Hematopoietic multipotent progenitor cell treated with erythropoietin and hydrocortisone succinate and interleukin-3 and kit ligand, for 6 days (in vitro differentiated cells): ENCODE measurements around the gene EML1.
A peak's percentile ranks its signal among the peaks of the same experiment; 100 is the strongest.

Source experiments
- DNase-seq: peaks from one replicate; pipeline ENCODE4 v3.0.0-alpha.2; 2015

Gene EML1

GRCh38 chr14:99831903-99832685, 38.9 kb downstream of the EML1 start:
- no peak for DNase-seq

DNA sequence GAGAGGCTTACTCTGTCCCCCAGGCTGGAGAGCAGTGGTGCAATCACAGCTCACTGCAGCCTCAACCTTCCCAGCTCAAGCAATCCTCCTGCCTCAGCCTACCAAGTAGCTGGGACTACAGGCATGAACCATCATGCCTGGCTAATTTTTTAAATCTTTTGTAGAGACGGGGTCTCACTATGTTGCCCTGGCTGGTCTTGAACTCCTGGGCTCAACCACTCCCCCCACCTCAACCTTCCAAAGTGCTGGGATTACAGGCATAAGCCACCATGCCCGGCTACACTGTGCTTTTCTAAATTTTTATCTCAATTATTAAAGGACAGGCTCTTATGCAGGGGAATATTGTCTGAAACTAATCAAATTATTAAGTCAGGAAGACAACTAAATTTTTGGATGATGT, 44.6 kb downstream of the EML1 start:
- no peak for DNase-seq

DNA sequence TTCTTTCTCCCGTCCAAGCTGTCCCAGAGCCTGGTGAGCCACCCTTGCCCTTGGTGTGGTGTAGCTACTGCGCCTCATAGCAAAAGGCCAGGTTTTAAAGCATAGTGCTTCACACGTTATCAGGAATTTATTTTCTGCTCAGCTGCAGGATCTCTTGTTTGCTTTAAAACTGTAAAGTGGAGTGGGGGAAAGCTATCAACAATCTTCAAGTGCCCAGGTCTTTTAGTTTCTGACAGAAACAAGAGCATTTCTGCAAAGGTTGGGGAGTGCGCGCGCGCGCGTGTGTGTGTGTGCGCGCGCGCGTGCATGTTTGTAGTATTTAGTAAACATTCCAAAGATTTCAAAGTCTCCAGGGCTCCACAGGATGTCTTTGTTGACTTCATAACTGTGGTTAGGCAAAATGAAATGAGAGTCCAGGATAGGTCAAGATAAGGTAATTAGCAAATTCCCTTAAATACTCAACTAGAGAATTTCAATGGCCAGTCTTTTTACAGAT, 45.5 kb downstream of the EML1 start:
- no peak for DNase-seq

GRCh38 chr14:99839696-99840095, 46.5 kb downstream of the EML1 start:
- no peak for DNase-seq

DNA sequence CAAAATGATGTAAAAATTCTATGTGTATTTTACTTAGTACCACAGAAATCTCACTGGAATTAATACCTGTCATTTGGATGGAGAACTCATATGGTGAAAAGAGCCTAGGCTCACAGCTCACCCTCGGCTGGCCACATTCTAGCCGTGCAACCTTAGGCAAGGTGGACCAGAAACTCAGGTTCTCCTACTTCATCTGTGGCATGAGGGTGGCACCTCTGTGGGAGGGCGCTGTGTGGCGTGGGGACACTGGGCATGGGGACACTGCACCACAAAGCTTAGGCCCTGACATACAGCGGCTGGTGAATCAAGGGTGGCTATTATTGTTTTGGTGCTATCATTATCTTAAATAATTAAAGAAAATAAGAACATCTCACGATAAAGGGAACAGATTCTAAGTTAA, 47.1 kb downstream of the EML1 start:
- no peak for DNase-seq

DNA sequence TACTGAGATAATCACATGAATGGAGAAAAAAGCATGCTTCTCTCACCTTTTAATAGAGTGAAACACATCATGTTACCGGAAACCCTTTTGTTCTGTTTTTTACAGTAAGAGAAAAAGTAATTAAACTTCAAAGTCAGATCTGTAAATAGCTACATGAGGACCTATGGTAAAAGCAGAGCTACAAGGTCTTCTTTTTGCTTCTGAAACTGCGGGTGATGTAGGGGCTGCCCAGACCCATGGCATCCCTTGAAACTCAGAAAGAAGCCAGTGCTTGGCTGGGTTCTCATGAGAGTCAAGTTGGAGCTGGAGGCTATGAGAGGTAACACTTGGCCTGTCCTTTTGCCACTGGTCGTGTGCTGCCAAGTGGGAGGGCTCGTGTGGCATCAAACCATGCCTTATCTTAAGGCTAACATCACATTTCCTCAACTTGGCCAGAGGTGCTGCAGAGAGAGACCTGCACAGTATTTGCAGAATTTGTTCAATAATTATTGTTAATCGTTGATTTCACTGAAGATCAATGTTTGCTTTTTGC, 47.6 kb downstream of the EML1 start:
- DNase-seq = no peak

- DNase-seq = no peak
Observed at GRCh38 chr14:99841436-99842071, 48.3 kb downstream of the EML1 start.

DNA sequence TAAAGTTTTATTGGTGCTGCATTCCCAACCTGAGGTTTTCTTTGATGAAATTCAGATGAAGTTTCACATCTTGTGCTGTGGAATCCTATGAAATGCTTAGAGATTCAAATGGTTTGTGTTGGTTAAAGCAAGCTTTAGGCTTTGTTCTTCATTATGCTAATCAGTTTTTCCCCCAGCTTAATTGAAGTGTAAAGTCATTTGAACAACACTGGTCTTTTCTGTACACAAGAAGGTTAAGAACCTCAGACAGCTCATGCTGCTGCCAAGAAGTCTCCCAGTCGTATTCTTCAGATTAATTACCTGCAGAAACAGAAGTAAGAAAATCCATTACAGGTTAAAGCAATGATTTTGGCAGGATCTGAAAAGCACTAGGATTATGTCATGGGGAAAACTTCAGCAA, 48.9 kb downstream of the EML1 start:
- no peak for DNase-seq

GRCh38 chr14:99846808-99847207, 53.6 kb downstream of the EML1 start:
- no peak for DNase-seq

DNA sequence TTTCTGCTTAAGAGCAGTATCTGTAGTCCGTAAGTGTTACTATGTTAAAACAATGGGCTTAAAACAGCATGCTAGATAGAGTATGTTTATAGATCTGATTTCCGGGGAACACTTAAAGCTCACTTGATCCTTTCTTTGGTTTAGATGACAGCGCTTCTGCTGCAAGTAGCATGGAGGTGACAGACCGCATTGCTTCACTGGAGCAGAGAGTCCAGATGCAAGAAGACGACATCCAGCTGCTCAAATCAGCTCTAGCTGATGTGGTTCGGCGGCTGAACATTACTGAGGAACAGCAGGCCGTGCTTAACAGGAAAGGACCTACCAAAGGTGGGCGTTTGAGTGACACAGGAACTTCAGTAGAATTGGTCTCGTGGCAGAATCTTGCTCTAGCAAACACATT, 57.5 kb downstream of the EML1 start:
- DNase-seq = no peak

DNA sequence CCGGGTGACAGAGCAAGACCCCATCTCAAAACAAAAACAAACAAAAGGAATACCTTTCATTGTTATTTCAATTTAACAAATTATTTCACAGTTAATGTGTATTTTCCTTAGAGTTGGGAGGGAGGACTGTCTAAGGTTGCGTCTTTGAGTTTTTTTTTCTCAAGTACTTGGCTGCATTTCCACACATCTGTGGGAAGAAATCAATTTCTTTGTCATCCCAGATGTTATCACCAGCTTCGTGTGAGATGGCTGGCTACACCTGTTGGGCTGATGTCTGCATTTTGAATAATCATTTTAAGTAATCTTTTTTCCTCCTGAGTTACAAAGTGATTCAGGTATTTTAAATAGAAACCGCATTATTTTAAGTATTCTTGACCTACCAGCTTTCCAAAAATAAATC, 59.4 kb downstream of the EML1 start:
- no peak for DNase-seq

DNA sequence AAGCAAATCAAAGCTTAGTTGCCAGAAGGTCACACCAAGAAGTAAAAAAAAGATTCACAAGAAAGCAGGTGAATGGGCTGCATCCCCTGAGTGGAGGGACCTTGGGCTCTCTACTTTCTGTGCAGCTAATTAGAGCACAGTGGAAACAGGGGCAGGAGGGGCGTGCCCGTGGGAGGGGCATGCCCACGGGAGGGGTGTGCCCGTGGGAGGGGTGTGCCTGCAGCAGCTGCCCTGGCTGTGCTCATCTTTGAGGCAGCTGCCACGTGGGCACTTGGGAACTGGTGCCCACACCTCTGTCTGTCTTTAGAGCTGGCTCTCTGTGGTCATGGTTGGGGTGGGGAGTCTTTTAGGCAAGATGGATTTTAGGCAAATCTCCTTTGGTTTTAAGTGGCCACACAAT, 60.0 kb downstream of the EML1 start:
- peak; percentile 5 for DNase-seq

DNA sequence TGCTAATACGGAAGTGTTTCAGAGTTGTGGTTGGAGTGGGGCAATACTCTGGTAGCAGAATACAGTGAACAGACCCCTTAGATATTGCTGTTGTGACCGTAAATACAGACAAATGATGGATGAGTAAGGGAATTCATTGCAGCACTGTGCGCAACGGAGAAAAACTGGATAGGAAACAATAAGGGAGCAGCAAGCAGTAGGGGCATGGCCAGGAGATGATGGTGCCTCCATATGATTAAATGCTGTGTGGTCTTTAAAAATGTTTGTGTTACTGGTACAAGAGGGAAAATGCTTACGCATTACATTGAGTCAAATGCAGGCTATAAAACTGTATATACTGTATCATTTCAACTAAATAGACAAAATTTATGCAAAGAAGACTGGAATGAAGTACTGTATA, 61.6 kb downstream of the EML1 start:
- DNase-seq = no peak

- no peak for DNase-seq
Observed at GRCh38 chr14:99855271-99855670, 62.1 kb downstream of the EML1 start.

DNA sequence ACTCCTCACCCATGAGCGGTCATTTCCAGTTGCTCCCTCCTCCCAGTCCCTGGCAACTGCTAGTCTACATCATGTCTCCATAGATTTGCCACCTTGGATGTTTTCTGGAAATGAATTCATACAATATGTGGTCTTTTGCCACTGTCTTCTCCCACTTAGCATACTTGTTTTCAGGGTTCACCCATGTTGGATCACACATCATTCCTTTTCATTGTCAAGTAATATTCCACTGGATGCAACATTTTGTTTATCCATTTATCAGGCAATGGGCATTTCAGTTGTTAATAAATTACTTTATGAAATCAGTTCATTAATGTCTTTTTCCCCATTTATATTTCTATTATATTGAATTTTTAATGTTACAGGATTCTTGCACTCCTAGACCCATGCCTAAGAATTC, 64.3 kb downstream of the EML1 start:
- DNase-seq = no peak

DNA sequence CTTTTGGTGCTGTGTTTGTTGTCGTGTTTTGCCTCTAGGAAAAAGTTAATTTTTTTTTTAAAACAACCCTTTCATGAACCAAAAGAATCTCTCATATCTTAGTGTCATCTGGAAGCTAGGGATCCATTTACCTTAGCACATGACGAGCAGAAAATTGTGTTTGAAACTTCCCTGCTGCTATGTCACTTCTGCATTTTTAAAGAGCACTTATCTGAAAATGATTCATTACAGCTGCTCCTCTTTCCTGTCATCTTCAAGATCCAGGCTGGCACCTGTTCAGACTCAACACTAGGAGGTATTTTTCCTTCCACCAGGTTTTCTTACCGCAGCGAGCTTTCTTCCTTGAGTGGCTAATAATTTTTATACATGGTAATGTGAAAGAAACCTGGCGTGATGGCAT, 67.0 kb downstream of the EML1 start:
- DNase-seq = no peak

DNA sequence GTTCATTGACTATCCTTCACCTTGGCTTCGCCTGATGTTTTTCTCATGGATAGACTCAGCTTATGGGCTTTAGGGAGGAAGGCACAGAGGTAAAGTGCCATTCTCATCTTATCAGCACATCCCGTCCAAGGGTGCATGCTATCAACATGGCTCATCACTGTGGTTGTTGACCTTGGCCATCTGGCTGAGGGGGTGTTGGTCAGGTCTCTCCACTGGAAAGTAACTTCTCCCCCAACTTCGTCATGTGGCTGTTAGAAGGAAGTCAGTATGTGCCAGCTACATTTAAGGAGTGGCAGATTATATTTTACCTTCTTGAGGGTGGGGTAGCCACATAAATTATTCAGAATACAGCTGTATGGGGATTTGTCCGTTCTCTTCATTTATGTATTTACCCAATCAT, 68.9 kb downstream of the EML1 start:
- DNase-seq = no peak

GRCh38 chr14:99863059-99863458, 69.8 kb downstream of the EML1 start:
- DNase-seq = no peak

- no peak for DNase-seq
Observed at GRCh38 chr14:99865408-99865807, 72.2 kb downstream of the EML1 start.

DNA sequence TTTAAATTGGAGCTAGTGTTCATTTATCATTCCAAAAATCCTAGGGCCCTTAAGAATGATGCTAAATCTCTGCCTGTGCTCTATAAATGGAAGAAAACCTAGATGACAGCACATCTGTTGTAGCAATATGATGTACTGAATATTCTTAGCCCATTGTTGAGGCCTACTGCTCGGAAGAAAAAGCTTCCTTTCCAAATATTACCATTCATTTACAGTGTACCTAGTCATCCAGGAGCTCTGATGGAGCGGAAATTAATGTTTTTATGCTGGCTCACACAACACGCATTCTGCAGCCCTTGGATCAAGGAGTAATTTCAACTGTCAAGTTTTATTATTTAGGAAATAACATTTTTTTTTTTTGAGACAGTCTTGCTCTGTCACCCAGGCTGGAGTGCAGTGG, 77.4 kb downstream of the EML1 start:
- no peak for DNase-seq

DNA sequence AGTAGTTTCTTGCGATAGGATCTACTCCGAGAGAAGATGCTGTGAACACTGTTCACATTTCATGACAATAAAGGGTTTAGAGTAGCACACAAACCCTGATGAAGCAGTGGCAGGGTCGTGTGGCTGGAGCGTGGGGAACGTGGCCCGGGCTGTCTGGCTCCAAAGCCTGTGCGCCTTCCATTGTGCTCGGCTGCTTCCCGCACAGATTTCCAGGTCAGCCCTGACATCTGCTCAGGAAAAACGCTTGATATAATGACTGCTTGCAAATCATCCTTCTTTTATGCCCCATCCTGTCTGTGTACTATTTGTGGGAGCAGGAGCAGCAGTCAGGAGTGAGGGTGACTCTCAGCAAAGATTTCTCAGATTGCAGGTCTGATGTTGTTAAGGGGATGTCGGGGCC, 78.6 kb downstream of the EML1 start:
- DNase-seq = no peak

- no peak for DNase-seq
Observed at GRCh38 chr14:99872786-99873440, 79.7 kb downstream of the EML1 start.

GRCh38 chr14:99873653-99874052, 80.4 kb downstream of the EML1 start:
- no peak for DNase-seq

GRCh38 chr14:99874306-99874705, 81.1 kb downstream of the EML1 start:
- no peak for DNase-seq
